Stimulated activated CD4-positive, alpha-beta T cell treated with anti-CD3 and anti-CD28 coated beads, Interleukin-15, amount 100 ng/mL, for 1 hour (primary cell): ENCODE data around the gene HAGHL.
A peak's percentile ranks its signal among the peaks of the same experiment; 100 is the strongest.

ENCODE experiments used
- DNase-seq, 2 donors: peaks; one replicate each; pipeline ENCODE4 v3.0.0-alpha.2; 2020; ENCODE audit warnings: low read depth in 1 of 2, low spot score in 1 of 2

HAGHL gene

GRCh38 chr16:720990-721764 is 5.7 kb upstream of the HAGHL start, which contains the start of gene ANTKMT:
Gene ANTKMT (plus strand): TSS chr16:721146. CDS start chr16:721275, 129 bp downstream.
- DNase-seq = peak; percentile 43 to 58

GRCh38 chr16:721765-722540 is 5.0 kb upstream of the HAGHL start:
- no peak for DNase-seq

- no peak for DNase-seq
Observed at GRCh38 chr16:722835-723633, 3.9 kb upstream of the HAGHL start.

DNA sequence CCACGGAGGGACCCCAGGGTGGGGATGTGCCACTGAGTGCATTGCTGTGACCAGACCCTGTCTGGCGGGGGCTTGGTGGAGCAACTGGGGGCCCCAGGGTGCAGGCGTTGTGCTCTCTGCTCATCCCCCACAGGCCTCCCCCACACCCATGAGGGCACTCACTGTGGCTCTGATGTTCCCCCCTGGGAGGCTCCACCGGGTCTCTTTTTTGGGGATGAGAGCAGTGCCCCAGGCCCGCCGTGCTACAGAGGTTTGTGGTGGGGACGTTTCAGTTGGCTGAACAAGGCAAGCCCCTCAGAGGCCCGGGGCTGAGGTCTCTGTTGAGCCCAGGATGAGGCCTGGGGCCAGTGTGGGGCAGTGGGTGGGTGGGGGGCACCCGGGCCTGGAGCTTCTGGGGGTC is 3.2 kb upstream of the HAGHL start:
- DNase-seq = no peak

DNA sequence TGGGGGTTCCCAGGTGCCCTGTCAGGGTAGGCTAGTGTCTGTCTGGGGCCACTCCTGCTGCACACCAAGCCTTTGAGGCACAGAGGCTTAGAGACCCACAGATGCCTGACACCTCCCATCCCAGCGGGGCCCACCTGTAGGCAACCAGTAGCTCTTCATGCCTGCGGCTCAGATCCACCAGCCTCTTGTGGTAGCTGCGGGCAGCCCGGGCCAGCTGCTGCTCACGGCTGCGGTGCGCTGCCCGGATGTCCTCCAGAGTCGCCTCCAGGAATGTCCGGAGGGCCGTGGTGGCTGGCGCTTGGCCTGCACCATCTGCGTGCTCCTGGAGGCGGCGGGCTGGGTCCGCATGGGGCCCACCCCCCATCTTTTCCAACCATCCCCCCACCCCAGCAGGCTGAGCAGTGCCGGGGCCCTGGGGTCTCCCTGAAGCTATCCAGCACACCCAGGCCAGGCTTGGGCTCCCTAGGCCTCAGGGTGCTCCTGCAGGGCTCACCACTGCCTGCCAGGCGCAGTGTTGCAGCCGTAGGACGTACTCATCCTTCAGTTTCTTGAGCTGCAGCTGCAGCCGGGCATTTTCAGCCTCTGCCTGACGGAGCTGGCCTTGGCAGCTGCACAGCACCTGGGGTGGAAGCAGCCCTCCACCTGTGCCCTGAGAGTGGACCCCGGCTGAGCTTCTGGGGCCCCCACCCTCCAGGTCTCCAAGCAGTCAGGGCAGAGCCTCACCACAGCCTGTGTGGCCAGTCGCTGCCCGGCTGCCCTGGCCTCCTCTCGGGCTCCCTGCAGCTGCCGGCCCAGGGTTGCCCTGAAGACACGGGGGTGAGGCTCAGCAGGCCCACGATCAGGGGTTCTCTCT is 2.5 kb upstream of the HAGHL start:
- DNase-seq = no peak

DNA sequence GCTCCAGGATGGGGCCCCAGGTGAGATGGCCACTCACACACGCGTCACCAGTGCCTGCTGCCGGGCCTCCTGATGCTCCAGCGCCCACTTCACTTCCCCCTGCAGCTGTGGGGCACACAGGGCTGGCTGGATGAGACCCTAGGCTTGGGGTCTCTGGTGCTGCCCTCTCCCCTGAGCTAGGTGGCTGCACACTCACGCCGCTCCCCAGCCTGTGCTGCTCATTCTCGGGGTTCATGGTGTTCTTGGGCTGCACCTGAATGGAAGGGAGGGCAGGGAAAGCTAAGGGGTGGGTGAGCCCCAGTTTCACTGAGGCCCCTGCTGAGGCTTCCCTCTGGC is 1.9 kb upstream of the HAGHL start:
- no peak for DNase-seq

DNA sequence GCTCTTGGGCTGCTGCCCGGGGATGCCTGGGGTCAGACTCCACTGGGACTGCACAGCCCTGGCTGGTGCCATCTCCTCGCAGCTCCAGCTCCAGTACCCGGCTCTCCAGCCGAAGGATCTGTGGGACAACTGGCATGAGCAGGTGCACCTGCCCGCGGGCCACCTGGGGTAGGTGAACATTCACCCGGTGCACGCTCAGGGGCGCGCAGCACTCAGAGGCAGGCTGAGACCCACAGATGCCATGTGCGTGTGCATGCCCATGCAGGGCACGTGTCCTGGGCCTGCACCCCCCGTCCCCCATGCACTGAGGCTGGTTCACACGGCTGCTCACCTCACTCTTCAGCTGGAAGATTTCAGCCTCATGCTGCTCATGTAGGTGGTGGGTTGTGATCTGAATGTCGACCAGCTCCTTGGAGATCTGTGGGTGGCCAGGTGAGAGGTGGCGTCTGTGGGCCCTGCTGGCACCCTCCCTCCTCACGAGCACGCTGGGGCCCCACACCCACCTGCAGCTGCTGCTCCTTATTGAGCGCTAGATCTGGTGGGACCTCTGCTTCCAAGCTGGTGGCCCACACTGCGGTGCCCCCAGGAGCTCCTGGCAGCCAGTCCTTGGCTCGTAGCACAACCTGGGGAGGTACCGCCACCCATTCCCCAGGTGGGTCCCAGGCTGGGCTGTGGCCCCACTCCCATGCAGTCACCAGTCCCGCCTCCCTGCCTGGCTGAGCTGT is 1.3 kb upstream of the HAGHL start:
- DNase-seq = no peak

GRCh38 chr16:726188-726437 is 793 bp upstream of the HAGHL start:
- DNase-seq = no peak

DNA sequence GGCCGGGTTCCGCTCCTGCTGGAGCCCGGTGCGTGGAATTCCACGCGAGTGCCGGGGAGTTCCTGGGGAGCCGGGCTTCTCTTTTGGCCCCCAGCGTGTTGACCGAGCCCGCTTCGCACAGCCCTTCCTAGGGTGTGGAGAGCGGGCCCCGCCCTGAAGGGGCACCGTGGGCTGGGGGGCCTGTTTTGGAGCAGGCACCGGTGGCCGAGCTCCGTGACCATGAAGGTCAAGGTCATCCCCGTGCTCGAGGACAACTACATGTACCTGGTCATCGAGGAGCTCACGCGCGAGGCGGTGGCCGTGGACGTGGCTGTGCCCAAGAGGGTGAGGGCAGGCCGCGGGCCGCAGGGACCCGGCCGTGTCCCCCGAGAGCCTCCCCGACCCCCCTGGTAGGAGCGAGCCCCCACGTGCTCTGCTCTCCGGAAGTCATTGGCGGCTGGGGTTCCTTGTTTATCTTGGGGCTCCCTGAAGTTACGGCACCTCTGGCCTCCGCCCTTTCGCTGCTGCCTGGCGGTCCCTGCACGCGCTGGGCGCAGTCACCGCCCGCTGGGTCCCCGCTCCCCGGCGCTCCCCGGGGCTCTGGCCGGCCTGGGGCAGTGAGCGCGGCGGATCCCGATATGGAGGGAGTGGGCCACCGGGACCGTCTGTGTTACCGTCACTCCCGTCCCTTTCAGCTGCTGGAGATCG is 528 bp downstream of the HAGHL start:
- DNase-seq = no peak

DNA sequence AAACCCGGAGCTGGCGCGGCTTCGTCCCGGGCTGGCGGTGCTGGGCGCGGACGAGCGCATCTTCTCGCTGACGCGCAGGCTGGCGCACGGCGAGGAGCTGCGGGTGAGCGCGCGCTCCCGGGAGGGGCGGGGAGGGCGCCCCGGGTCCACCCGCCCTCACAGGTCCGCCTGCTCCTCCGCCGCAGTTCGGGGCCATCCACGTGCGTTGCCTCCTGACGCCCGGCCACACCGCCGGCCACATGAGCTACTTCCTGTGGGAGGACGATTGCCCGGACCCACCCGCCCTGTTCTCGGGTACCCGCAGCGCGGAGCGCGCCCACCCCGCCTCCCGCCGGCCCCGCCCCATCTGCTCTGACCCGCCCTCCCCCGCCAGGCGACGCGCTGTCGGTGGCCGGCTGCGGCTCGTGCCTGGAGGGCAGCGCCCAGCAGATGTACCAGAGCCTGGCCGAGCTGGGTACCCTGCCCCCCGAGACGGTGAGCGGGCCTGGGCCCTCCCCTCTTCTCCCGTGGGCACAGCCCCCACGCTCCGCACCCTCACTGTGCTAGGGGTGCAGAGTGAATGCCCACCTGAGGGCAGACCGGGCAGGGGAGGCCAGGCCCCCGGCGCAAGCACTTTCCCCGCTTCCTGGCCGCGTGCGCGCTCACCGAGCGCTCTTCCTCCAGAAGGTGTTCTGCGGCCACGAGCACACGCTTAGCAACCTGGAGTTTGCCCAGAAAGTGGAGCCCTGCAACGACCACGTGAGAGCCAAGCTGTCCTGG is 1.4 kb downstream of the HAGHL start:
- peak; percentile 28 to 37 for DNase-seq

GRCh38 chr16:728890-729744 is 2.2 kb downstream of the HAGHL start:
- no peak for DNase-seq

DNA sequence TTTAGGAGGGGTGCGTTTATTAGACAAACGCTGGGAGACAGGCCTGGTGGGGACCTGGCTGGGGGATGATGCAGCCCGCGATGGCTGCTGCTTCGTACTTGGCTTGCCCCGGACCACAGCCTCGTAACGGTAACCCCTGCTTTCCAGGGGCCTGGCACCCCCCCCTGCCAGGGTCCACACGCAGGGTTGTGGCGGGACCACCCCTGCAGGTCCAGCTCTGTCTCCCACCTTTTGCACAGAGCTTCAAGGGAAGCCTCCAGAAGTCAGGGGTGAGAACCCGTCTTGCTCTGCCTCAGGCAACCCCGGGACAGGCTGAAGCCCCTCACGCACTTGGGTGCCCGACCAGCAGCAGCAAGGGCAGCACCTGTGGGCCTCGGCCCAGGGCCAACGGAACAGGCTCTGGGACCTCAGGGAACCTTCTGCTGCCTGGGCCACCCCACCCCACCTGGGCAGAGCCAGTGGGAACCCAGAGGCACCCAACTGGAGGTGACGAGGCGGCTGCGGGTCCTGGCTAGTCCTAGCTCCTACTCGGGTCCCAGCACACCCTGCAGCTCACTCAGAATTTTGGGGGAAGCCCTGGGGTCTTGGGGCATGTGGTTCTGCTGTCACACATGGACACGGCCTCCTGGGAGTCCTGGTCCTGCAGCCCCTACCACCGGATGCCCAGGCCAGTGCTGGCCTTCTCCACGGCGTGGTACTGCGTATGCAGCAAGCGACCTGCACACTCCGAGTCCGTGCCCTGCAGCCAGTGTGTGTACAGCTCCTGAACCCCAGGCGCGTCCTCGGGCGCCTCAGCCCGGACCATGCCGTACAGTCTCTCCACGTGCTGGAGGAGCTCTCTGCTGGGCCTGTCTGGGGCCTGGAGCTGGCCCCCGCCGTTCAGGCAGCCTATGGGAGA is 3.1 kb downstream of the HAGHL start:
- no peak for DNase-seq

GRCh38 chr16:730666-731509 is 4.0 kb downstream of the HAGHL start:
- no peak for DNase-seq

- no peak for DNase-seq
Observed at GRCh38 chr16:732332-732731, 5.4 kb downstream of the HAGHL start.

GRCh38 chr16:732936-733335 is 6.0 kb downstream of the HAGHL start:
- DNase-seq = no peak
